Keratinocyte (primary cell): Measurements from ENCODE around the gene TMEM221. TPM values are rescaled to one million over a fixed set of nuclear protein-coding genes. Genes with fewer than 3 reads are reported as not detected.

Experiments
- DNase-seq: peaks from one replicate; pipeline ENCODE4 v3.0.0-alpha.2; 2011; ENCODE audit warnings: low read depth, missing footprints, low spot score
- FAIRE-seq: peaks from 2 replicates; lab custom pipeline; 2011; peaks lifted over from hg19 to GRCh38; lab: Jason Lieb, UNC
- H2AFZ ChIP-seq: 2 replicates; pipeline ENCODE4 v1.6.0; 2012; ENCODE audit warnings: low read length, control low read depth, inconsistent platforms; ENCODE audit not compliant: control insufficient read depth
- H3K27ac ChIP-seq: 2 replicates; pipeline ENCODE4 v1.5.1; 2011; ENCODE audit warnings: low read length; ENCODE audit not compliant: control insufficient read depth, insufficient read depth
- H3K27me3 ChIP-seq: 3 replicates; pipeline ENCODE4 v1.6.0; 2011; ENCODE audit warnings: low read length; ENCODE audit not compliant: control insufficient read depth, insufficient read depth; ENCODE audit errors: extremely low read depth
- H3K36me3 ChIP-seq, 2 experiments: 2 replicates in 1 of 2; 3 replicates in 1 of 2; pipeline ENCODE4 v1.5.1; 2011; ENCODE audit warnings: low read length in 2 of 2, mild to moderate bottlenecking in 1 of 2; ENCODE audit not compliant: control insufficient read depth in 2 of 2, insufficient read depth in 2 of 2; ENCODE audit errors: extremely low read depth in 1 of 2
- H3K4me1 ChIP-seq: 3 replicates; pipeline ENCODE4 v1.5.1; 2011; ENCODE audit warnings: low read length; ENCODE audit not compliant: control insufficient read depth, insufficient read depth; ENCODE audit errors: extremely low read depth
- H3K4me2 ChIP-seq: 3 replicates; pipeline ENCODE4 v1.6.0; 2011; ENCODE audit warnings: low read depth, low read length; ENCODE audit not compliant: control insufficient read depth, insufficient read depth; ENCODE audit errors: extremely low read depth
- H3K4me3 ChIP-seq, 3 experiments: fragments of 200-600 bp in 1 of 3; sonication (generic) in 1 of 3; 2 replicates in 2 of 3; 3 replicates in 1 of 3; pipeline ENCODE4 v1.5.1; 2011 to 2016; ENCODE audit warnings: low read length in 3 of 3, mild to moderate bottlenecking in 3 of 3, control low read depth in 2 of 3, inconsistent platforms in 1 of 3, low read depth in 1 of 3, mixed read lengths in 1 of 3, mixed run types in 1 of 3, moderate library complexity in 1 of 3; ENCODE audit not compliant: control insufficient read depth in 2 of 3, insufficient read depth in 2 of 3; ENCODE audit errors: extremely low read depth in 1 of 3
- H3K79me2 ChIP-seq: 2 replicates; pipeline ENCODE4 v1.6.0; 2012; ENCODE audit warnings: low read length; ENCODE audit not compliant: control insufficient read depth, insufficient read depth
- H3K9ac ChIP-seq: 3 replicates; pipeline ENCODE4 v1.6.0; 2011; ENCODE audit warnings: low read length; ENCODE audit not compliant: control insufficient read depth, insufficient read depth; ENCODE audit errors: extremely low read depth
- H3K9me1 ChIP-seq: 3 replicates; pipeline ENCODE4 v1.6.0; 2011; ENCODE audit warnings: low read length; ENCODE audit not compliant: control insufficient read depth, insufficient read depth; ENCODE audit errors: extremely low read depth
- H3K9me3 ChIP-seq: 2 replicates; pipeline ENCODE4 v1.5.1; 2012; ENCODE audit warnings: low read depth, low read length; ENCODE audit not compliant: control insufficient read depth
- H4K20me1 ChIP-seq: 3 replicates; pipeline ENCODE4 v1.6.0; 2011; ENCODE audit warnings: low read length; ENCODE audit not compliant: control insufficient read depth, insufficient read depth; ENCODE audit errors: extremely low read depth
- CTCF ChIP-seq, 3 experiments: IDR thresholded peaks in 1 of 3; conservative IDR thresholded peaks in 1 of 3; optimal IDR thresholded peaks in 1 of 3; 2 replicates in 2 of 3; 3 replicates in 1 of 3; pipeline versions ENCODE3 to v1.5.1; 2011; ENCODE audit warnings: low read length in 3 of 3, mild to moderate bottlenecking in 3 of 3, moderate library complexity in 2 of 3, control low read depth in 1 of 3, inconsistent platforms in 1 of 3; ENCODE audit not compliant: insufficient read depth in 2 of 3; ENCODE audit errors: extremely low read depth in 1 of 3
- EZH2 ChIP-seq: IDR thresholded peaks from one replicate; pipeline ENCODE4 v1.6.1; 2012; ENCODE audit warnings: inconsistent platforms, mild to moderate bottlenecking, low read length, moderate library complexity
- dilution Hi-C: fragments of 300-500 bp; cut with MboI; formaldehyde crosslinking; loops from one replicate; pipeline ENCODE4 v1.7.0; 2020; ENCODE audit warnings: low sequenced_read_pairs; ENCODE audit not compliant: extremely low pct_ligation_motif_present
- polyA plus RNA-seq, 5 experiments: library from polyadenylated mRNA; depleted of rRNA in 3 of 5; stranded (reverse) in 3 of 5; stranded (forward) in 1 of 5; unstranded in 1 of 5; fragments of >200 nt; gene quantifications; 1 replicate in 1 of 5; 2 replicates in 3 of 5; 3 replicates in 1 of 5; pipeline versions ENCODE4 v1.2.1 to v1.2.3, GENCODE V29; 2011 to 2012; ENCODE audit warnings: missing spikeins in 2 of 5, low read depth in 1 of 5, low replicate concordance in 1 of 5

The TMEM221 gene
- polyA plus RNA-seq, 1 donor (not counting 4 experiments of a cell fraction or from before 2014, with no cell fraction given) = 0.04 TPM

- no peak for FAIRE-seq
- no peaks in the 10 kb centered on the region for H3K36me3 ChIP-seq
Observed at GRCh38 chr19:17431417-17431816, 17.1 kb downstream of the TMEM221 start.

DNA sequence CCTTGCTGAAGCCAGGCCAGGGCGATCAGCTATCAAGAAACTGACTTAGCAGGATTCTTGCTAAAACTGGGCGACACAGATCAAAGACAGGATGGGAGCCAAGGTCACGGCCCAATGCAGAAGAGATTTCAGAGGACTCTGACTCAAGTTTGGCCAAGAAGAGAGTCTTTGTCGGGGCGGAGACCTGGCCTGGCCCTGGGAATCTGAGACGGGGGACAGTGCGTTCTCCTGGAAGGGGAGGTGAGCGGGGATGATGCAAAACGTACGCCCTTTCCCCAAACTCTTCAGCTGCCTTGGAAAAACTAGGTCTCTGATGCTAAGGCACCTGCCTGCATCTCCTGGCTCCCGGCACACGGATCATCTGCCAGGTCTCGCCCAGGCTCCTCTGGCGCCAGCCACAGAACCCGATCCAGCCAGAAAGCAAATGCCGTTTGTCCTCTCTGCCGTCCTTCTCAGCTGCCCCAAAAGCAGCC is 18.8 kb downstream of the TMEM221 start:
- Histone ChIP-seq H4K20me1 (no peaks in the 10 kb centered on the region), H3K9me1 (no peaks in the 10 kb centered on the region), H3K27me3 (peaks cover 3% of the 10 kb centered on the region), H3K4me1 (no peaks in the 10 kb centered on the region), H3K9ac (no peak overlapping the region), H3K79me2 (no peaks in the 10 kb centered on the region), H2AFZ (no peak overlapping the region), H3K27ac (no peak overlapping the region), H3K9me3 (no peaks in the 10 kb centered on the region), H3K36me3 (no peaks in the 10 kb centered on the region), H3K4me3 (no peak overlapping the region), H3K4me2 (no peak overlapping the region)
- dilution Hi-C loops = no loop called here
- no peak for DNase-seq
- TF ChIP-seq CTCF (optimal IDR thresholded peaks at IDR 0.05 in 1 of 3, IDR thresholded peaks at IDR 0.05 in 1 of 3, conservative IDR thresholded peaks at IDR 0.05 in 1 of 3; ENCODE audit: extremely low read depth in 1 of 3, insufficient read depth in 2 of 3, low read length in 3 of 3) (no peak), EZH2 (no peak)
- no peak for FAIRE-seq

More at GRCh38 chr19:17431417-17431816, 17.1 kb downstream of the TMEM221 start:
- H3K4me3 ChIP-seq = no peak overlapping the region
- no peak for DNase-seq
- H3K4me1 ChIP-seq = no peaks in the 10 kb centered on the region
- no peak overlapping the region for H2AFZ ChIP-seq
- no peak overlapping the region for H3K27ac ChIP-seq
- H3K4me2 ChIP-seq = no peak overlapping the region
- H3K9me1 ChIP-seq = no peaks in the 10 kb centered on the region
- no peaks in the 10 kb centered on the region for H3K79me2 ChIP-seq
- dilution Hi-C loops = no loop called here
- TF ChIP-seq EZH2 (no peak), CTCF (optimal IDR thresholded peaks at IDR 0.05 in 1 of 3, IDR thresholded peaks at IDR 0.05 in 1 of 3, conservative IDR thresholded peaks at IDR 0.05 in 1 of 3; ENCODE audit: extremely low read depth in 1 of 3, insufficient read depth in 2 of 3, low read length in 3 of 3) (no peak)
- no peaks in the 10 kb centered on the region for H4K20me1 ChIP-seq
- peaks cover 3% of the 10 kb centered on the region for H3K27me3 ChIP-seq
- H3K9me3 ChIP-seq = no peaks in the 10 kb centered on the region
- H3K9ac ChIP-seq = no peak overlapping the region
